ENCODE measurements around the gene CCDC188.

GRCh38 chr22:20121856-20122415, 28.9 kb downstream of the CCDC188 start:
- TF ChIP-seq HMGXB4 (CRISPR knock-in tag; IDR thresholded peaks at IDR 0.05) (no peak), RELA (CRISPR knock-in tag; IDR thresholded peaks at IDR 0.05; ENCODE audit: borderline replicate concordance) (no peak)
- TF ChIP-seq, protein P1, sequence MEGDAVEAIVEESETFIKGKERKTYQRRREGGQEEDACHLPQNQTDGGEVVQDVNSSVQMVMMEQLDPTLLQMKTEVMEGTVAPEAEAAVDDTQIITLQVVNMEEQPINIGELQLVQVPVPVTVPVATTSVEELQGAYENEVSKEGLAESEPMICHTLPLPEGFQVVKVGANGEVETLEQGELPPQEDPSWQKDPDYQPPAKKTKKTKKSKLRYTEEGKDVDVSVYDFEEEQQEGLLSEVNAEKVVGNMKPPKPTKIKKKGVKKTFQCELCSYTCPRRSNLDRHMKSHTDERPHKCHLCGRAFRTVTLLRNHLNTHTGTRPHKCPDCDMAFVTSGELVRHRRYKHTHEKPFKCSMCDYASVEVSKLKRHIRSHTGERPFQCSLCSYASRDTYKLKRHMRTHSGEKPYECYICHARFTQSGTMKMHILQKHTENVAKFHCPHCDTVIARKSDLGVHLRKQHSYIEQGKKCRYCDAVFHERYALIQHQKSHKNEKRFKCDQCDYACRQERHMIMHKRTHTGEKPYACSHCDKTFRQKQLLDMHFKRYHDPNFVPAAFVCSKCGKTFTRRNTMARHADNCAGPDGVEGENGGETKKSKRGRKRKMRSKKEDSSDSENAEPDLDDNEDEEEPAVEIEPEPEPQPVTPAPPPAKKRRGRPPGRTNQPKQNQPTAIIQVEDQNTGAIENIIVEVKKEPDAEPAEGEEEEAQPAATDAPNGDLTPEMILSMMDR (IDR thresholded peaks at IDR 0.05): no peak

Data from WTC11 (cell line).